Sigmoid colon (tissue), 7 donors: ENCODE measurements around the gene RAD9A. TPM values are rescaled to one million over a fixed set of nuclear protein-coding genes. Genes with fewer than 3 reads are reported as not detected.
A peak's percentile ranks its signal among the peaks of the same experiment; 100 is the strongest.

ENCODE experiments used
- DNase-seq: peaks from one replicate; pipeline ENCODE4 v3.0.0-alpha.2; 2019
- H3K27ac ChIP-seq, 4 donors: fragments of 200-600 bp; sonication (generic); one replicate each; pipeline ENCODE4 v1.5.1; 2016 to 2019; ENCODE audit warnings: mild to moderate bottlenecking in 1 of 4
- H3K27me3 ChIP-seq, 3 donors: fragments of 200-600 bp; sonication (generic); one replicate each; pipeline ENCODE4 v1.5.1; 2019; ENCODE audit warnings: mild to moderate bottlenecking in 1 of 3
- H3K36me3 ChIP-seq, 4 donors: fragments of 200-600 bp; sonication (generic); one replicate each; pipeline ENCODE4 v1.5.1; 2016 to 2019
- H3K4me1 ChIP-seq, 4 donors: fragments of 200-600 bp; sonication (generic); one replicate each; pipeline ENCODE4 v1.5.1; 2017 to 2019
- H3K4me3 ChIP-seq, 4 donors: fragments of 200-600 bp; sonication (generic); one replicate each; pipeline ENCODE4 v1.5.1; 2017 to 2019; ENCODE audit warnings: mild to moderate bottlenecking in 2 of 4, moderate library complexity in 1 of 4
- H3K9me3 ChIP-seq, 4 donors: fragments of 200-600 bp in 3 of 4; sonication (generic) in 3 of 4; one replicate each; pipeline versions ENCODE4 v1.5.1 to v1.6.1; 2013 to 2019
- EP300 ChIP-seq, 4 donors: sonication (generic); formaldehyde crosslinking; IDR thresholded peaks; one replicate each; pipeline ENCODE4 v1.6.1; 2017; ENCODE audit warnings: antibody characterized with exemption in 4 of 4
- POLR2A ChIP-seq, 2 donors: fragments of 450-650 bp; IDR thresholded peaks; one replicate each; pipeline ENCODE4 v1.6.1; 2016; ENCODE audit warnings: antibody characterized with exemption in 2 of 2, mild to moderate bottlenecking in 2 of 2, moderate library complexity in 2 of 2
- POLR2AphosphoS5 ChIP-seq, 4 donors: sonication (generic); formaldehyde crosslinking; IDR thresholded peaks; one replicate each; pipeline ENCODE4 v1.6.1; 2017; ENCODE audit warnings: antibody characterized with exemption in 4 of 4
- whole genome bisulfite sequencing, 2 donors: extraction: QIAGEN DNeasy Blood & Tissue Kit; methylation state at CpG; one replicate each; pipeline ENCODE4 v1.1.7; 2013; 5-methylcytosine and 5-hydroxymethylcytosine counted together
- intact Hi-C: fragments of 100-400 bp; cut with DNase I; formaldehyde crosslinking; loops from one replicate; pipeline ENCODE4 v1.15.1; 2023
- polyA plus RNA-seq, 3 donors: library from polyadenylated mRNA; stranded (reverse); fragments of 200-250 nt; gene quantifications; one replicate each; pipeline ENCODE4 v1.2.3, GENCODE V29; 2013
- total RNA-seq, 4 donors: library from RNA; depleted of rRNA; stranded (reverse); fragments of >200 nt; gene quantifications; one replicate each; pipeline ENCODE4 v1.1.0, GENCODE V29; 2016
- TF ChIP-seq, protein P1 (sequence below), 4 experiments: fragments of 450-650 bp in 3 of 4; fragments of 200-600 bp in 1 of 4; IDR thresholded peaks; one replicate each; pipeline ENCODE4 v1.5.1; 2016 to 2019; ENCODE audit warnings: antibody characterized with exemption in 4 of 4, mild to moderate bottlenecking in 3 of 4, moderate library complexity in 2 of 4
- donor health status: healthy with polysubstance abuse.
- donor health status: Bipolar disorder and iron deficiency.
- donor health status: healthy.

The RAD9A gene
- total and polyA plus RNA-seq, 7 donors = 6.5 to 33.9 (median 15.8) TPM

DNA sequence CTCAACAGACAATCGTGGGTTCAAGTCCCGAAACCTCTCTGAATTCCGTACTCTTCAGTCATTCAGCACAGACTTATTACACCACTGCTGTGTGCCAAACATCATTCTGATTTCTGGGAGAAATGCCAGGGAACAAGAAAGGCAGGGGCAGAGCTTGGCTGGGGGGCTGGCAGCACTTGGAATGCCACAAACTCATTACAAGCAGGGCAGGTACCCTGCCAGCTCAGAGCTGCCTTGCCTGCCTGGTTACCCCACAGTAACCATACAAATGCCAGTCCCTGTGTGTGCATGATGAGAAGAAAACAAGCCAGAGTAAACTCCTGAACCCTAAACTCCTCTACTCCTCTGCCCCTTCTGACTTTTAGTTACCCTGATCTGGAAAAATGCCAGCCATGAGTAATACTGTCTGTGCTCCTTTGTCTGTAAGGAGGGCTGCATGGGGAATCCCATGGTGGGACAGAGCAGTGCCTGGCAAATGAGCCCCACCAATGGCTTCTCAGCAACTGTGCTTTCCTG, 6.9 kb upstream of the RAD9A start:
- H3K27me3 ChIP-seq = no peaks in the 10 kb centered on the region
- TF ChIP-seq, protein P1, sequence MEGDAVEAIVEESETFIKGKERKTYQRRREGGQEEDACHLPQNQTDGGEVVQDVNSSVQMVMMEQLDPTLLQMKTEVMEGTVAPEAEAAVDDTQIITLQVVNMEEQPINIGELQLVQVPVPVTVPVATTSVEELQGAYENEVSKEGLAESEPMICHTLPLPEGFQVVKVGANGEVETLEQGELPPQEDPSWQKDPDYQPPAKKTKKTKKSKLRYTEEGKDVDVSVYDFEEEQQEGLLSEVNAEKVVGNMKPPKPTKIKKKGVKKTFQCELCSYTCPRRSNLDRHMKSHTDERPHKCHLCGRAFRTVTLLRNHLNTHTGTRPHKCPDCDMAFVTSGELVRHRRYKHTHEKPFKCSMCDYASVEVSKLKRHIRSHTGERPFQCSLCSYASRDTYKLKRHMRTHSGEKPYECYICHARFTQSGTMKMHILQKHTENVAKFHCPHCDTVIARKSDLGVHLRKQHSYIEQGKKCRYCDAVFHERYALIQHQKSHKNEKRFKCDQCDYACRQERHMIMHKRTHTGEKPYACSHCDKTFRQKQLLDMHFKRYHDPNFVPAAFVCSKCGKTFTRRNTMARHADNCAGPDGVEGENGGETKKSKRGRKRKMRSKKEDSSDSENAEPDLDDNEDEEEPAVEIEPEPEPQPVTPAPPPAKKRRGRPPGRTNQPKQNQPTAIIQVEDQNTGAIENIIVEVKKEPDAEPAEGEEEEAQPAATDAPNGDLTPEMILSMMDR (IDR thresholded peaks at IDR 0.05) = no peak
- no peak for TF ChIP-seq POLR2AphosphoS5 (IDR thresholded peaks at IDR 0.05)
- TF ChIP-seq POLR2A (IDR thresholded peaks at IDR 0.05) = no peak
- no peak for TF ChIP-seq EP300 (IDR thresholded peaks at IDR 0.05)
- H3K4me3 ChIP-seq = no peak overlapping the region
- H3K4me1 ChIP-seq = peaks cover 0 to 18% (median 13%) of the 10 kb centered on the region in 4 donors
- DNase-seq = no peak
- peak overlapping the region in 2 of 4 donors; percentile 41 to 46 for H3K27ac ChIP-seq
- no peaks in the 10 kb centered on the region for H3K9me3 ChIP-seq
- WGBS, 2 donors = 17 to 63% methylated on average over 3 of the region's 3 CpGs
- intact Hi-C loops = loop anchor here (5.0 kb wide), 1 partner anchor 118 kb away; the partner anchor contains the start of gene GRK2
- no peaks in the 10 kb centered on the region for H3K36me3 ChIP-seq

DNA sequence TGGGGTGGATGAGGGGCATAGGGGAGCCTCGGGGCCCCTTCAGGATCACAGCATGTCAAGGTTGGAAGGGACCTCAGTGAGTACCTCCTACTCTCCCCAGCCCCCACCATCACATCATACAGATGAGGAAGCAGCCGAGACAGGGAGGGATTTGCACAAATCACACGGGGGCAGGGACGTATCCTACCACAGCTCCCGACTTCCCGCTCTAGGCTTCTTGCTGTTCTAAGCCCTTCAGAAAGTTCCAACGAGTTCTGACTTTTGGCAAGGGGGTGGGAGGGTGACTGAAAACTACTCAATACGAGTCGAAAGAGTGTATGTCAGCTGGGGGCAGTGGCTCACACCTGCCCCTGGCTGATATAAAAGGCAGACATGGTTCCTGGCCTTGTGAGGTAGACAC, 4.7 kb upstream of the RAD9A start:
- no peak for DNase-seq
- H3K9me3 ChIP-seq = no peaks in the 10 kb centered on the region
- H3K4me1 ChIP-seq = peaks cover 0 to 32% (median 24%) of the 10 kb centered on the region in 4 donors
- no peak overlapping the region for H3K4me3 ChIP-seq
- intact Hi-C loops = no loop called here
- no peaks in the 10 kb centered on the region for H3K27me3 ChIP-seq
- no peaks in the 10 kb centered on the region for H3K36me3 ChIP-seq
- WGBS, 2 donors = 47 to 66% methylated on average over 9 of the region's 9 CpGs
- TF ChIP-seq POLR2A (IDR thresholded peaks at IDR 0.05) (no peak), EP300 (IDR thresholded peaks at IDR 0.05) (no peak), POLR2AphosphoS5 (IDR thresholded peaks at IDR 0.05) (no peak)
- TF ChIP-seq, protein P1 (IDR thresholded peaks at IDR 0.05) = no peak
- no peak overlapping the region for H3K27ac ChIP-seq

DNA sequence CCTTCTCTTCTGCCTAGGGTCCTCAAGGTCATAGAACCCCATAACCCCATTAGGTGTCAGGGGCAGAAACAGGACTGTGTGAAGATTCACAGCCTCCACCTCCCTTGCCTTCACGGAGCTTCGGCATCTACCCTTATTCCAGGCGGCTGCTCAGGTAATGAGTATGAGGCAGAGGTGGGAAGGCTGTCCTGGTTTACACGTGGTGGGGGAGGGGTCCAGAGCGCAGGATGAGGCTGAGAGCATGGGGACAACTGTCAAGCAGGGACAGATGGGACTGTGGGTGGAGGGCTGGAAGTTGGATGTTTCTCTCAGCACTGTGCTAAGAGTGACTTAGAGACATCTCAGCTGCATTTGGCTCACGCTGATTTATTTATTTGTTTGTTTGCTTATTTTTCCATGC, 4.3 kb upstream of the RAD9A start:
- intact Hi-C loops = no loop called here
- no peaks in the 10 kb centered on the region for H3K9me3 ChIP-seq
- no peaks in the 10 kb centered on the region for H3K36me3 ChIP-seq
- no peaks in the 10 kb centered on the region for H3K27me3 ChIP-seq
- H3K4me1 ChIP-seq = peaks cover 0 to 32% (median 26%) of the 10 kb centered on the region in 4 donors
- WGBS, 2 donors = 69 to 72% methylated on average over 6 of the region's 6 CpGs
- no peak for TF ChIP-seq POLR2AphosphoS5 (IDR thresholded peaks at IDR 0.05)
- no peak overlapping the region for H3K4me3 ChIP-seq
- DNase-seq = no peak
- no peak overlapping the region for H3K27ac ChIP-seq

DNA sequence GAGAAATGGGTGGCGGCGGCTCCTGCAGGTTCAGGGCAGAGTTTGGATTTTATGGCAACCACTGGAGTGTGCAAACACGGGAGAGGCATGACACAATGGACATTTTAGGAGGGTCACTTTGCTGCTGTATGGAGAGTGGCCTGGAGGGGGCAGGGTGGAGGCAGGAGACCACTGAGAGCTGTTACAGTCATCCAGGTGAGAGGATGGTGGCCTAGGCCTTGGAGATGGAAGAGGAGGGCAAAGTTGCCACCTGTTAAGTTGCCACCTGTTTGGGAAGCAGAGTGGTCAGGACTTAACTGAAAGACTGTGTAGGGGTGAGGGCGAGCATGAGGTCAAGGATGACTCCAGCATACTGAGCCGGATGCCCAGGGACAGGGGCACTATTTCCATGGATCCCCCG, 2.3 kb upstream of the RAD9A start:
- Histone ChIP-seq H3K27me3 (no peaks in the 10 kb centered on the region), H3K4me3 (no peak overlapping the region), H3K27ac (no peak overlapping the region), H3K9me3 (no peaks in the 10 kb centered on the region), H3K36me3 (peaks cover 0 to 14% (median 0%) of the 10 kb centered on the region in 4 donors), H3K4me1 (peaks cover 0 to 42% (median 29%) of the 10 kb centered on the region in 4 donors)
- 41 to 69% methylated on average over 6 of the region's 6 CpGs for WGBS, 2 donors
- DNase-seq = no peak
- intact Hi-C loops = no loop called here
- TF ChIP-seq POLR2A (IDR thresholded peaks at IDR 0.05) = no peak
- TF ChIP-seq, protein P1 (IDR thresholded peaks at IDR 0.05) = peak in 3 of 4 experiments; percentile 46 to 62 (median 51)

DNA sequence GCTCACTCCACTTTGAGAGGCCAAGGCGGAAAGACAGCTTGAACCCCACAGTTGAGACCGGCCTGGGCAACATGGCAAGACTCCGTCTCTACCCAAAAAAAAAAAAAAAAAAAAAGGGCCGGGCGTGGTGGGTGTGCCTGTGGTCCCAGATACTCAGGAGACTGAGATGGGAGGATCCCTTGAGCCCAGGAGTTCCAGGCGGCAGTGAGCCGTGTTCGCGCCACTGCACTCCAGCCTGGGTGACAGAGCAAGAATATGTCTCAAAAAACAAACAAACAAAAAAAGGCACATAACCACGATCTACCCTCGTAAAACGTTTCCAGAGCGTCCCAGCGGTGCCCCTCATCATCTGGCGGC, 861 bp upstream of the RAD9A start:
- Histone ChIP-seq H3K36me3 (peaks cover 0 to 24% (median 0%) of the 10 kb centered on the region in 4 donors), H3K4me1 (peaks cover 0 to 31% (median 19%) of the 10 kb centered on the region in 4 donors), H3K4me3 (peak overlapping the region; percentile 65 to 87 (median 80)), H3K27me3 (no peaks in the 10 kb centered on the region), H3K27ac (peak overlapping the region; percentile 84 to 89 (median 85)), H3K9me3 (no peaks in the 10 kb centered on the region)
- intact Hi-C loops = no loop called here
- 7 to 14% methylated on average over 15 of the region's 15 CpGs for WGBS, 2 donors
- TF ChIP-seq, protein P1 (IDR thresholded peaks at IDR 0.05) = no peak
- TF ChIP-seq EP300 (IDR thresholded peaks at IDR 0.05) (no peak), POLR2AphosphoS5 (IDR thresholded peaks at IDR 0.05) (no peak), POLR2A (IDR thresholded peaks at IDR 0.05) (no peak)
- no peak for DNase-seq
